ENCODE data around the gene IL3RA. TPM values are rescaled to one million over a fixed set of nuclear protein-coding genes. Genes with fewer than 3 reads are reported as not detected.
"Not testable (repeated sequence)": the region's sequence is repeated elsewhere in the genome, so short reads cannot be mapped to it uniquely, and the experiment has no call there.

Gene IL3RA
- total RNA-seq, 2 donors from 2014 or later = 0.52 to 1.2 TPM

DNA sequence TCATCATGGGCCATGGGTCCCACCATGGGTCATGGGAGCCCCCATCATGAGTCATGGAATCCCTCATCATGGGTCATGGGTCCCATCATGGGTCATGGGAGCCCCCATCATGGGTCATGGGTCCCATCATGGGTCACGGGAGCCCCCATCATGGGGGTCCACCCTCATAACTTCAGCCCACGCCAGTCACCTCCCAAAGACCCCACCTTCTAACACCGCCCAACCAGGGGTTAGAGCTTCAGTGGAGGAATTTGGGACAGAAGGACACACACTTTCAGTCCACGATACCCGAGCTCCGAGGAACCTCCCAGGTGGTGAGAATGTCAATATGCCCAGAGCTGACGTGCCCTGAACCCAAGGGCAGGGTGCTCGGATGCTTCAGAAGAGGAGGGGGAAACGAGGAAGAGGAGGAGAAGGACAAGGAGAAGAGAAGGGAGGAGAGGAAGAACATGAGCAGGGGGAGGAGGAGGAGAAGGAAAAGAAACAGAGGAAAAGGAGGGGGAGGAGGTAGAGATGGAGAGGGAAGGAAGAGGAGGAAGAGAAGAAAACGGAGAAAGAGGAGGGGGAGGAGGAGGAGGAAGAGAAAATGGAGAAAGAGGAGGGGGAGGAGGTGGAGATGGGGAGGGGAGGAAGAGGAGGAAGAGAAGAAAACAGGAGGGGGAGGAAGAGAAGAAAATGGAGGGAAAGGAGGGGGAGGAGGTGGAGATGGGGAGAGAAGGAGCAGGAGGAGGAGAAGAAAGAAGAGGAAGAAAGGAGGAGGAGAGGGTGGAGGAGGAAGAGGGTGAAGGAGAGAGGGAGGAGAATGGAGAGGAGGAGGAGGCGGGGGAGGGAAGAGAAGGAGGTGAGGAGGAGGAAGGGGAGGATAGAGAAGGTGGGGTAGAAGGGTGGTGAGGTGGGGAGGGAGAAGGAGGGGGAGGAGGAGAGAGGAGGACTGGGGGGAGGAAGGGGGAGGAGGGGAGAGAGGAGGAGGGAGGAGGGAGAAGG, 17.7 kb downstream of the IL3RA start:
- no peak for ATAC-seq (replicated peaks)
- no peaks in the 10 kb centered on the region for H3K4me1 Mint-ChIP-seq
- no peak overlapping the region for H3K4me3 Mint-ChIP-seq
- H3K27me3 Mint-ChIP-seq = no peaks in the 10 kb centered on the region
- H3K27ac Mint-ChIP-seq = peak overlapping the region; percentile 20
- H3K36me3 Mint-ChIP-seq (ENCODE audit: low read depth) = peaks cover 12% of the 10 kb centered on the region
- no peaks in the 10 kb centered on the region for H3K9me3 Mint-ChIP-seq

DNA sequence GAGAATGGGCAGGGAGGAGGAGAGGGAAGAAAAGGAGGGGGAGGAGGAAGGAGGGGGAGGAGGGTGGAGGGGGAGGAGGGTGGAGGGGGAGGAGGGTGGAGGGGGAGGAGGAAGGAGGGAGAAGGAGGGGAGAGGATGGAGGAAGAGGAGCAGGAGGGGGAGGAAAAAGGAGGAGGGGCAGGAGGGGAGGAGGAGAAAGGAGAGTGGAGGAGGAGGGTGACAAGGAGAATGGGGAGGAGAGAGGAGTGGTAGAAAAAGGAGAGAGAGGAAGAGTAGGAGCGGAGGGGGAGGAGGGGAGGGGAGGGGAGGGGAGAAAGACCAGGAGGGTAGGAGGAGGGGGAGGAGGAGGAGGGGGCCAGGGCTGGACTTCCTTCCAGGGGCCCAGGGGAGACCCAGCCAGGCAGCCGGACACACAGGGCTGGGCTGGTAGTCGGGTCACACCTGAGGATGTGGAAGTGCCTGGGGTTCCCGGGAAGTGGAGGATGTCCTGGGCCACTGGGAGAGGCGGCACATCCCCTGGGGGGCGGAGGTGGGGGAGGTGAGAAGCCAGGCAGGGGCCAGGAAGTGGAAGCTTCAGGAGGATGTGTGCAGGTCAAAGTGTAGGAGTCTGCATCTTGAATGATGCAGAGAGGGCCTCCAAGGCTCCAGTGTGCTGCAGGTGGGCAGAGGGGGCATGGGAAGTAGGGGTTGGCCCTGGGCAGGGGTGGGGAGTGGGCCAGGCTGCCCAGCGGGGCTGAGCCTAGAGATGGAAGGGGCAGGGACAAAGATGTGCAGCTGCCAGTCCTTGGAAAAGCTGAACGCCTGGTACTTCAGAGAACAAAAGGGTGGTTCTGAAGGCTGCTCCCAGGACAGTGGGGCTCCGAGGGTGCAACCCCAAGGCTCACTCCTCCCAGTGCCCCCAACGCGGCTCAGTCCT, 18.8 kb downstream of the IL3RA start:
- Mint-ChIP-seq H3K9me3 (no peaks in the 10 kb centered on the region), H3K4me3 (no peak overlapping the region), H3K27ac (no peak overlapping the region), H3K27me3 (no peaks in the 10 kb centered on the region), H3K36me3 (ENCODE audit: low read depth) (peaks cover 23% of the 10 kb centered on the region), H3K4me1 (no peaks in the 10 kb centered on the region)
- ATAC-seq (replicated peaks) = peak; percentile 19

DNA sequence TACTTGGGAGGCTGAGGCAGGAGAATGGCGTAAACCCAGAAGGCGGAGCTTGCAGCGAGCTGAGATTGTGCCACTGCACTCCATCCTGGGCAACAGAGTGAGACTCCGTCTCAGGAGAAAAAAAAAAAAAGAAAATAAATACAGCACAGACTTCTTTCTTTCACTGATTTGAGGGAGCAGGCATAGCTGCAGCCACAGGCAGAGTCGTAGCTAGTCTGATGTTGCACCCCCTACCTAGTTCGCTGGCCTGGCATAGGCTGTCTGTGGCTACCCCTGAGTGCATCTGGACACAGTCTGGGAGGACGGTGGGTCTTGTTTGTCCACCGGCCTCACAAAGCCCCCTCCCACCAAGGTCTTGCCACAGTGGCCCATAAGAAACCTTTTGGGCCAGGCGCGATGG, 21.4 kb downstream of the IL3RA start:
- no peak for ATAC-seq (replicated peaks)
- Mint-ChIP-seq H3K4me3 (no peak overlapping the region), H3K9me3 (no peaks in the 10 kb centered on the region), H3K27ac (no peak overlapping the region), H3K4me1 (peaks cover 9% of the 10 kb centered on the region), H3K36me3 (ENCODE audit: low read depth) (peaks cover 32% of the 10 kb centered on the region), H3K27me3 (no peaks in the 10 kb centered on the region)

DNA sequence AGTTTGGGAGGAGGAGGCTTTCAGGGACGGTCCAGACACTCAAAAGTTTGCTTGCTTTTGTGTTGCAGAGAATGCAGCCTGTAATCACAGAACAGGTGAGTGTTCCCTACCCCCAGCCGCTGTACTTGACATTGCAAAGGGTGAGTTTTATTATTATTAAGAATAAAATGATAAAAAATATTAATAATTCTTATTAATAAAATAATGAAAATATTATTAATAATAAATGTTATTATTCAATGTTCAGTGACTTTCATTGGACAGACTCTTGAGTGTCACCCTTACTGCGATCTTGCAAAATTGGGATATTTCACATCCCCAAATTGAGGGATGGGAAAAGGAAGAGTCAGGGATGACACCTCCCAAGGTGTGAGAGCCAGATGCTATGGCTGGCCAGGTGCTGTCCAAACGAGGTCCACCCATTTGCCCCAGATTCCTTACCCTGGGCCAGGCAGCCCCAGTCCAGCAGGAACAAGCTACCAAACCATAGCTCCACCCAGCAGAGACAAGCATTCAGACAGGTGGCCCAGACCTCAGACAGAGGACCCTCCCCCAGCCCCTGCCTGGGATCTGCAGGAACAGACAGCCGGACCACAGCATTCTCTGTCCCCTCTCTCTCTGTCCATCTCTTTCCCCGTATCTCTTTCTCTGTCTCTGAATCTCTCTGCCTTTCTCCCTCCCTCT, 22.4 kb downstream of the IL3RA start:
- no peaks in the 10 kb centered on the region for H3K9me3 Mint-ChIP-seq
- no peak for ATAC-seq (replicated peaks)

DNA sequence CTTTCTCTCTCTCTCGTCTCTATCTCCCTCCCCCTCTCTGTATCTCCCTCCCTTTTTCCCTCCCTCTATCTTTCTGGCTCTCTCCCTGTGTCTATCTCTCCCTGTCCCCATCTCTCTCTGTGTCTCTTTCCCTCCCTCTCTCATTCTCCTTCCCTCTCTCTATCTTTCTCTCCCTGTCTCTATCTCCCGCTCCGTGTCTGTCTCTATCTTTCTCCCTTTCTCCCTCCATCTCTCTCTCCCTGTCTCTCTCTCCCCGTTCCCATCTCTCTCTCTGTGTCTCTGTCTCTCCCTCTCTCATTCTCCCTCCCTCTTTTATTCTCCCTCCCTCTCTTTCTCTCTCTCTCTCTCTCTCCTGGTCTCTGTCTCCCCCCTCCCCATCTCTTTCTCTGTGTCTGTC, 22.9 kb downstream of the IL3RA start:
- no peaks in the 10 kb centered on the region for H3K27me3 Mint-ChIP-seq
- peaks cover 32% of the 10 kb centered on the region for H3K36me3 Mint-ChIP-seq (ENCODE audit: low read depth)
- no peak overlapping the region for H3K4me3 Mint-ChIP-seq
- ATAC-seq (replicated peaks) = no peak
- peaks cover 9% of the 10 kb centered on the region for H3K4me1 Mint-ChIP-seq
- H3K27ac Mint-ChIP-seq = peak overlapping the region; percentile 79
- H3K9me3 Mint-ChIP-seq = no peaks in the 10 kb centered on the region

More for the DNA sequence above, 22.4 kb downstream of the IL3RA start:
- Mint-ChIP-seq H3K27ac (peak overlapping the region; percentile 79), H3K36me3 (ENCODE audit: low read depth) (peaks cover 32% of the 10 kb centered on the region), H3K4me3 (no peak overlapping the region), H3K4me1 (peaks cover 9% of the 10 kb centered on the region), H3K27me3 (no peaks in the 10 kb centered on the region)

DNA sequence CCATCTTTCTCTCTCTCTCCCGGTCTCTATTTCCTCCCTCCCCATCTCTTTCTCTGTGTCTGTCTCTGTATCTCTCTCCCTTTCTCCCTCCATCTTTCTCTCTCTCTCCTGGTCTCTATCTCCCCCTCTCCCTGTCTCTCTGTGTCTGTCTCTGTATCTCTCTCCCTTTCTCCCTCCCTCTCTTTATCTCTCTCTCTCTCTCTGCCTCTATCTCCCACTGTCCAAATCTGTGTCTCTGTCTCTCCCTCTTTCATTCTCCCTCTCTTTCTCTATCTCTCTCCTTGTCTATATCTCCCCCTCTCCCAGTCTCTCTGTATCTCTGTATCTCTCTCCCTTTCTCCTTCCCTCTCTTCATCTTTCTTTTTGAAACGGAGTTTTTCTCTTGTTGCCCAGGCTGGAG, 23.6 kb downstream of the IL3RA start:
- H3K36me3 Mint-ChIP-seq (ENCODE audit: low read depth) = peaks cover 32% of the 10 kb centered on the region
- no peak for ATAC-seq (replicated peaks)

DNA sequence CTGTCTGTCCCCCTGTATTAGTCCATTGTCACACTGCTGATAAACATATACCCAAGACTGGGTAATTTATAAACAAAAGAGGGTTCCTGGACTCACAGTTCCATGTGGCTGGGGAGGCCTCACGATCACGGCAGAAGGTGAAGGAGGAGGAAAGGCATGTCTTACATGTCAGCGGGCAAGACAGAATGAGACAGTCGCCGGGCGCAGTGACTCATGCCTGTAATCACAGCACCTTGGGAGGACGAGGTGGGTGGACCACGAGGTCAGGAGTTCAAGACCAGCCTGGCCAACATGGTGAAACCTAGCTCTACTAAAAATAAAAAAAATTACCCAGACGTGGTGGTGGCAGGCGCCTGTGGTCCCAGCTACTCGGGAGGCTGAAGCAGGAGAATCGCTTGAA, 24.7 kb downstream of the IL3RA start:
- Mint-ChIP-seq H3K27ac (peak overlapping the region; percentile 58), H3K9me3 (no peaks in the 10 kb centered on the region), H3K36me3 (ENCODE audit: low read depth) (peaks cover 32% of the 10 kb centered on the region), H3K4me3 (no peak overlapping the region), H3K27me3 (no peaks in the 10 kb centered on the region), H3K4me1 (peaks cover 9% of the 10 kb centered on the region)
- no peak for ATAC-seq (replicated peaks)

More for the DNA sequence above, 23.6 kb downstream of the IL3RA start:
- H3K9me3 Mint-ChIP-seq = no peaks in the 10 kb centered on the region
- peaks cover 9% of the 10 kb centered on the region for H3K4me1 Mint-ChIP-seq
- no peaks in the 10 kb centered on the region for H3K27me3 Mint-ChIP-seq
- H3K27ac Mint-ChIP-seq = peak overlapping the region; percentile 79
- H3K4me3 Mint-ChIP-seq = no peak overlapping the region

DNA sequence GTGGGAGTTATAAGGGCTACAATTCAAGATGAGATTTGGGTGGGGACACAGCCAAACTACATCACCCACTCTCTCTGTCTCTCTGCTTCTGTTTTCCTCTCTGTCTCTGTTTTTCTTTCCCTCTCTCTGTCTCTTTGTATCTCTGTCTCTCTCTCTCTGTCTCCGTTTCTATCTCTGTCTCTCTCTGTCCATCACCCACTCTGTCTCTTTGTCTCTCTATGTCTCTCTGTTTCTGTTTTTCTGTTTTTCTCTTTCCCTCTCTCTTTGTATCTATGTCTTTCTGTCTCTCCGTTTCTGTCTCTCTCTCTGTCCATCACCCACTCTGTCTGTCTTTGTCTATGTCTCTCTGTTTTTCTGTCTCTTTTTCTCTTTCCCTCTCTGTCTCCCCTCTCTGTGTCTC, 25.3 kb downstream of the IL3RA start:
- Mint-ChIP-seq H3K4me3 (no peak overlapping the region), H3K27me3 (no peaks in the 10 kb centered on the region), H3K4me1 (peaks cover 9% of the 10 kb centered on the region), H3K36me3 (ENCODE audit: low read depth) (peaks cover 32% of the 10 kb centered on the region), H3K9me3 (no peaks in the 10 kb centered on the region), H3K27ac (peak overlapping the region; percentile 80)
- no peak for ATAC-seq (replicated peaks)

DNA sequence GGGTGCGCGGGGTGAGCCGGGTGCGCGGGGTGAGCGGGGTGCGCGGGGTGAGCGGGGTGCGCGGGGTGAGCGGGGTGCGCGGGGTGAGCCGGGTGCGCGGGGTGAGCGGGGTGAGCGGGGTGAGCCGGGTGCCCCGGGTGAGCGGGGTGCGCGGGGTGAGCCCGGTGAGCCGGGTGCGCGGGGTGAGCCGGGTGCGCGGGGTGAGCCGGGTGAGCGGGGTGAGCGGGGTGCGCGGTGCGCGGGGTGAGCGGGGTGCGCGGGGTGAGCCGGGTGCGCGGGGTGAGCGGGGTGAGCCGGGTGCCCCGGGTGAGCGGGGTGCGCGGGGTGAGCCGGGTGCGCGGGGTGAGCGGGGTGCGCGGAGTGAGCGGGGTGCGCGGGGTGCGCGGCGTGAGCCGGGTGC, 29.8 kb downstream of the IL3RA start:
- ATAC-seq (replicated peaks) = not testable (repeated sequence)

DNA sequence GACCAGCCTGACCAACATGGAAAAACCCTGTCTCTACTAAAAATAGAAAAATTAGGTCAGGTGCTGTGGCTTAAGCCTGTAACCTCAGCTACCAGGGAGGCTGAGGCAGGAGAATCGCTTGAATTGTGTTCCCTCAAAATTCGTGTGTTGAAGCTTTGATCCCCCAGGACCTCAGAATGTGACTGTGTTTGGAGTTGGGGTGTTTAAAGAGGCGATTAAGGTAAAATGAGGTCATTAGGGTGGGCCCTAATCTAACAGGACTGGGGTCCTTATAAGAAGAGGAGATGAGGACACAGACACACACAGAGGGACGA, 31.8 kb downstream of the IL3RA start:
- H3K36me3 Mint-ChIP-seq (ENCODE audit: low read depth) = no peaks in the 10 kb centered on the region
- H3K9me3 Mint-ChIP-seq = no peaks in the 10 kb centered on the region
- H3K4me3 Mint-ChIP-seq = no peak overlapping the region
- no peaks in the 10 kb centered on the region for H3K27me3 Mint-ChIP-seq
- no peaks in the 10 kb centered on the region for H3K4me1 Mint-ChIP-seq
- ATAC-seq (replicated peaks) = no peak
- peak overlapping the region; percentile 73 for H3K27ac Mint-ChIP-seq

More for the DNA sequence above, 29.8 kb downstream of the IL3RA start:
- H3K9me3 Mint-ChIP-seq; H3K4me3 Mint-ChIP-seq; H3K4me1 Mint-ChIP-seq; H3K27me3 Mint-ChIP-seq; H3K36me3 Mint-ChIP-seq (ENCODE audit: low read depth); H3K27ac Mint-ChIP-seq: not testable (repeated sequence)

DNA sequence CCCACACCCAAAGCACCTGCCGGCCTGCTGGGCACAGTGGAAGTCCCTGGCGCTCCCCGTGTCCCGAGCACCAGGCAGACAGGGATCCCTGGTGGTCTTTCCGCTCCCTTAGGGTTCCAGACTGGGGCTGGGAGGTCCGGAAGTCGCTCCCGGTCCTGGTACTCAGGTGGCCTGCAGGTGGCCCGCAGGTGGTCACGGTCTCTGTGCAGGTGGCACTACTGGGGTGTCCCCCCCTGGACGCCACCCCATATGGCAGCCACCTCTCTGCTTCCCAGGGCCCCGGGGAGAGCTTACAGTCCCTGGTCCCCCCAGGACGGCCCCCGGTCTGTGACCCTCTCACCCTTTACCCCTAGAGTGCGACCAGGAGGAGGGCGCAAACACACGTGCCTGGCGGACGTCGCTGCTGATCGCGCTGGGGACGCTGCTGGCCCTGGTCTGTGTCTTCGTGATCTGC, 41.7 kb downstream of the IL3RA start:
- H3K27ac Mint-ChIP-seq = no peak overlapping the region
- no peak for ATAC-seq (replicated peaks)

DNA sequence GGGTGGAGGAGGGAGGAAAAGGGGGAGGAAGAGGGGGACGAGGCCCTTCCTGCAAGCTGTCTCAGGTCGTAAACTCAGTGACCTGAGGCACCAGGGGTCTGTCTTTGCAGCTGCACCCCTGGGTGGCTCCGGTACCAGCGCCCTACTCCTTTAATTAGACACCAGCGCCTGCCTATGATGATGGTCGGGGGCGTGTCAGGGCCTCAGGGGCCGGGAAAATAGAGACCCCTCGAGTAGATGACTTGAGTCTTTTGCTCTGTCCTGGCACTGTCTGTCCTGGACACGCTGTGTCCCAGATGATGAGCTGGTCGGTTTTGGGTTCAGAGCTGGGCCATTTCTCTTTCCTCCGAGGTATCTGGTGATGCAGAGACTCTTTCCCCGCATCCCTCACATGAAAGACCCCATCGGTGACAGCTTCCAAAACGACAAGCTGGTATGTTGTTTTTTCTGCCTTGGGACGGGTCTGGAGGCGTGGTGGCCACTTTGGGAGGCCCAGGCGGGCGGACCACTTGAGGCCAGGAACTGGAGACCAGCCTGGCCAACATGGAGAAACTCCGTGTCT, 44.2 kb downstream of the IL3RA start:
- Mint-ChIP-seq H3K27me3 (no peaks in the 10 kb centered on the region), H3K9me3 (no peaks in the 10 kb centered on the region), H3K4me1 (no peaks in the 10 kb centered on the region), H3K4me3 (no peak overlapping the region), H3K27ac (no peak overlapping the region), H3K36me3 (ENCODE audit: low read depth) (peaks cover 26% of the 10 kb centered on the region)
- ATAC-seq (replicated peaks) = no peak

More for the DNA sequence above, 41.7 kb downstream of the IL3RA start:
- H3K9me3 Mint-ChIP-seq = no peaks in the 10 kb centered on the region
- peaks cover 1% of the 10 kb centered on the region for H3K36me3 Mint-ChIP-seq (ENCODE audit: low read depth)
- H3K4me1 Mint-ChIP-seq = no peaks in the 10 kb centered on the region
- no peak overlapping the region for H3K4me3 Mint-ChIP-seq
- no peaks in the 10 kb centered on the region for H3K27me3 Mint-ChIP-seq

DNA sequence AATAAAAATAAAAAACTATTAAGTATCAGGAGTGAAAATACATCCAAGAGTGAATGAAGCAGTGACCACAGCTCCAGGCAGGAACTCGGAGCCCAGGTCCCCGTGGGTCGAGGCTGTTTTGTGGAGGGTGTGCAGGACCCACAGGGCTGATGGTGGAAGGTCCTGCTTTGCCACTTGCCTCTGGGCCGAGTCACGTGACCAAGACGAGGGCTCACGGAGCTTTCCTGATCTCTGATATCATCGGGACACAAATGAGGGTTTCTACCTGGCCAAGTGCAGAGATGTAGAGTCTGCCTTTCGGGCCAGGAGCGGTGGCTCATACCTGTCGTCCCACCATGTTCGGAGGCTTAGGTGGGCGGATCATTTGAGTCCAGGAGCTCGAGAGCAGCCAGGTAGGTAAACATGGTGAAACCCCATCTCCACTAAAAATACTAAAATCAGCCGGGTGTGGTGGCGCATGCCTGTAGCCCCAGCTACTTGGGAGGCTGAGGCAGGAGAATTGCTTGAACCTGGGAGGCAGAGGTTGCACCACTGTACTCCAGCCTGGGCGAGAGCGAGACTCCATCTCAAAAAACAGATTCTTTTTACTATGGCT, 48.2 kb downstream of the IL3RA start:
- Mint-ChIP-seq H3K9me3 (no peaks in the 10 kb centered on the region), H3K4me3 (no peak overlapping the region), H3K27me3 (no peaks in the 10 kb centered on the region), H3K4me1 (peaks cover 10% of the 10 kb centered on the region), H3K36me3 (ENCODE audit: low read depth) (peaks cover 66% of the 10 kb centered on the region), H3K27ac (no peak overlapping the region)
- ATAC-seq (replicated peaks) = no peak

All from activated T-helper 17 cell treated with anti-CD3 and anti-CD28 coated beads, Interleukin-2, amount 50 U/mL, for 72 hours (primary cell).